ENCODE results near the gene TERF2IP. TPM values are rescaled to one million over a fixed set of nuclear protein-coding genes. Genes with fewer than 3 reads are reported as not detected.

TERF2IP gene
- total and polyA plus RNA-seq, 9 of the 15 experiments (the other 6 are each of a cell fraction or from before 2014, with no cell fraction given): 14.5 to 64.2 (median 47.0) TPM

GRCh38 chr16:75703306-75703705 is 55.7 kb downstream of the TERF2IP start:
- no peaks in the 10 kb centered on the region for H3K36me3 ChIP-seq (ENCODE audit: control insufficient read depth, insufficient read depth, low read length)
- in situ Hi-C loops (cut with MboI) (no loop called here), intact Hi-C loops (cut with micrococcal nuclease) (no loop called here)
- H3K79me2 ChIP-seq (ENCODE audit: control insufficient read depth, insufficient read depth, low read length): no peaks in the 10 kb centered on the region
- FAIRE-seq (no peak), DNase-seq (ENCODE audit: extremely low read depth in 1 of 4, low spot score in 3 of 4) (no peak), ATAC-seq (no peak)
- H3K4me1 ChIP-seq (replicated peaks in 1 of 2; ENCODE audit: control insufficient read depth in 2 of 2, insufficient read depth in 2 of 2, low read length in 2 of 2): peaks cover 3 to 7% of the 10 kb centered on the region in 2 experiments; a peak in 3 of 5 replicates
- H3K4me3 ChIP-seq: no peak overlapping the region
- H3K27me3 ChIP-seq (ENCODE audit: control insufficient read depth in 2 of 2, insufficient read depth in 2 of 2, low read length in 2 of 2): peaks cover 0 to 2% of the 10 kb centered on the region in 2 experiments; a peak in 2 of 5 replicates
- POLR2A ChIA-PET: no interaction called here
- no peak overlapping the region for H3K9ac ChIP-seq (ENCODE audit: insufficient read depth in 1 of 2, low read depth in 2 of 2, low read length in 2 of 2)
- H3K9me3 ChIP-seq (replicated peaks; ENCODE audit: control insufficient read depth, insufficient read depth, low read depth, low read length): no peaks in the 10 kb centered on the region
- H4K20me1 ChIP-seq (replicated peaks; ENCODE audit: control insufficient read depth, insufficient read depth, low read length): no peaks in the 10 kb centered on the region
- CTCF ChIA-PET (ENCODE audit: low intra/inter-chr PET ratio): no interaction called here
- H3K27ac ChIP-seq (ENCODE audit: extremely low read depth, low read depth, low read length): no peak overlapping the region
- no peak overlapping the region for H2AFZ ChIP-seq (ENCODE audit: low read depth, low read length)
- no TSS peak for BruUV-seq (replicated peaks)
- no peaks in the 10 kb centered on the region for H3K9me1 ChIP-seq (ENCODE audit: control insufficient read depth, insufficient read depth, low read length)
- 49% methylated on average over 4 of the region's 4 CpGs for WGBS (ENCODE audit: insufficient coverage, low coverage, missing lambda C conversion rate)
- H3K4me2 ChIP-seq (ENCODE audit: insufficient read depth, low read length): no peak overlapping the region
- TF ChIP-seq ZNF766 (CRISPR knock-in tag; conservative IDR thresholded peaks at IDR 0.05) (no peak), KAT8 (IDR thresholded peaks at IDR 0.05; ENCODE audit: low read depth) (no peak), ARID2 (IDR thresholded peaks at IDR 0.05) (no peak), BACH1 (tag; IDR thresholded peaks at IDR 0.05) (no peak), YY1 (IDR thresholded peaks at IDR 0.05; ENCODE audit: borderline replicate concordance in 1 of 3, control insufficient read depth in 1 of 3, extremely low read depth in 1 of 3, insufficient read depth in 3 of 3, insufficient read length in 1 of 3, insufficient replicate concordance in 2 of 3, low read depth in 1 of 3, low read length in 2 of 3) (no peak), ZFP91 (CRISPR knock-in tag; IDR thresholded peaks at IDR 0.05) (no peak), FOXJ3 (CRISPR knock-in tag; IDR thresholded peaks at IDR 0.05) (no peak)
- TF ChIP-seq, protein P1, sequence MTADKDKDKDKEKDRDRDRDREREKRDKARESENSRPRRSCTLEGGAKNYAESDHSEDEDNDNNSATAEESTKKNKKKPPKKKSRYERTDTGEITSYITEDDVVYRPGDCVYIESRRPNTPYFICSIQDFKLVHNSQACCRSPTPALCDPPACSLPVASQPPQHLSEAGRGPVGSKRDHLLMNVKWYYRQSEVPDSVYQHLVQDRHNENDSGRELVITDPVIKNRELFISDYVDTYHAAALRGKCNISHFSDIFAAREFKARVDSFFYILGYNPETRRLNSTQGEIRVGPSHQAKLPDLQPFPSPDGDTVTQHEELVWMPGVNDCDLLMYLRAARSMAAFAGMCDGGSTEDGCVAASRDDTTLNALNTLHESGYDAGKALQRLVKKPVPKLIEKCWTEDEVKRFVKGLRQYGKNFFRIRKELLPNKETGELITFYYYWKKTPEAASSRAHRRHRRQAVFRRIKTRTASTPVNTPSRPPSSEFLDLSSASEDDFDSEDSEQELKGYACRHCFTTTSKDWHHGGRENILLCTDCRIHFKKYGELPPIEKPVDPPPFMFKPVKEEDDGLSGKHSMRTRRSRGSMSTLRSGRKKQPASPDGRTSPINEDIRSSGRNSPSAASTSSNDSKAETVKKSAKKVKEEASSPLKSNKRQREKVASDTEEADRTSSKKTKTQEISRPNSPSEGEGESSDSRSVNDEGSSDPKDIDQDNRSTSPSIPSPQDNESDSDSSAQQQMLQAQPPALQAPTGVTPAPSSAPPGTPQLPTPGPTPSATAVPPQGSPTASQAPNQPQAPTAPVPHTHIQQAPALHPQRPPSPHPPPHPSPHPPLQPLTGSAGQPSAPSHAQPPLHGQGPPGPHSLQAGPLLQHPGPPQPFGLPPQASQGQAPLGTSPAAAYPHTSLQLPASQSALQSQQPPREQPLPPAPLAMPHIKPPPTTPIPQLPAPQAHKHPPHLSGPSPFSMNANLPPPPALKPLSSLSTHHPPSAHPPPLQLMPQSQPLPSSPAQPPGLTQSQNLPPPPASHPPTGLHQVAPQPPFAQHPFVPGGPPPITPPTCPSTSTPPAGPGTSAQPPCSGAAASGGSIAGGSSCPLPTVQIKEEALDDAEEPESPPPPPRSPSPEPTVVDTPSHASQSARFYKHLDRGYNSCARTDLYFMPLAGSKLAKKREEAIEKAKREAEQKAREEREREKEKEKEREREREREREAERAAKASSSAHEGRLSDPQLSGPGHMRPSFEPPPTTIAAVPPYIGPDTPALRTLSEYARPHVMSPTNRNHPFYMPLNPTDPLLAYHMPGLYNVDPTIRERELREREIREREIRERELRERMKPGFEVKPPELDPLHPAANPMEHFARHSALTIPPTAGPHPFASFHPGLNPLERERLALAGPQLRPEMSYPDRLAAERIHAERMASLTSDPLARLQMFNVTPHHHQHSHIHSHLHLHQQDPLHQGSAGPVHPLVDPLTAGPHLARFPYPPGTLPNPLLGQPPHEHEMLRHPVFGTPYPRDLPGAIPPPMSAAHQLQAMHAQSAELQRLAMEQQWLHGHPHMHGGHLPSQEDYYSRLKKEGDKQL (CRISPR knock-in tag; IDR thresholded peaks at IDR 0.05; ENCODE audit: borderline replicate concordance): no peak
- TF ChIP-seq, protein P2, sequence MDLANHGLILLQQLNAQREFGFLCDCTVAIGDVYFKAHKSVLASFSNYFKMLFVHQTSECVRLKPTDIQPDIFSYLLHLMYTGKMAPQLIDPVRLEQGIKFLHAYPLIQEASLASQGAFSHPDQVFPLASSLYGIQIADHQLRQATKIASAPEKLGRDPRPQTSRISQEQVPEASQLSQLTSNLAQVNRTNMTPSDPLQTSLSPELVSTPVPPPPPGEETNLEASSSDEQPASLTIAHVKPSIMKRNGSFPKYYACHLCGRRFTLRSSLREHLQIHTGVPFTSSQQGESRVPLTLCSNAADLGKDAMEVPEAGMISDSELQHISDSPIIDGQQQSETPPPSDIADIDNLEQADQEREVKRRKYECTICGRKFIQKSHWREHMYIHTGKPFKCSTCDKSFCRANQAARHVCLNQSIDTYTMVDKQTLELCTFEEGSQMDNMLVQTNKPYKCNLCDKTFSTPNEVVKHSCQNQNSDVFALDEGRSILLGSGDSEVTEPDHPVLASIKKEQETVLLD (IDR thresholded peaks at IDR 0.05): no peak
- TF ChIP-seq, protein P3, sequence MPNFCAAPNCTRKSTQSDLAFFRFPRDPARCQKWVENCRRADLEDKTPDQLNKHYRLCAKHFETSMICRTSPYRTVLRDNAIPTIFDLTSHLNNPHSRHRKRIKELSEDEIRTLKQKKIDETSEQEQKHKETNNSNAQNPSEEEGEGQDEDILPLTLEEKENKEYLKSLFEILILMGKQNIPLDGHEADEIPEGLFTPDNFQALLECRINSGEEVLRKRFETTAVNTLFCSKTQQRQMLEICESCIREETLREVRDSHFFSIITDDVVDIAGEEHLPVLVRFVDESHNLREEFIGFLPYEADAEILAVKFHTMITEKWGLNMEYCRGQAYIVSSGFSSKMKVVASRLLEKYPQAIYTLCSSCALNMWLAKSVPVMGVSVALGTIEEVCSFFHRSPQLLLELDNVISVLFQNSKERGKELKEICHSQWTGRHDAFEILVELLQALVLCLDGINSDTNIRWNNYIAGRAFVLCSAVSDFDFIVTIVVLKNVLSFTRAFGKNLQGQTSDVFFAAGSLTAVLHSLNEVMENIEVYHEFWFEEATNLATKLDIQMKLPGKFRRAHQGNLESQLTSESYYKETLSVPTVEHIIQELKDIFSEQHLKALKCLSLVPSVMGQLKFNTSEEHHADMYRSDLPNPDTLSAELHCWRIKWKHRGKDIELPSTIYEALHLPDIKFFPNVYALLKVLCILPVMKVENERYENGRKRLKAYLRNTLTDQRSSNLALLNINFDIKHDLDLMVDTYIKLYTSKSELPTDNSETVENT (CRISPR knock-in tag; IDR thresholded peaks at IDR 0.05): no peak

All from K562 (cell line).